Mesenchymal stem cell (in vitro differentiated cells and primary cell): ENCODE measurements around the gene CCZ1. TPM values are rescaled to one million over a fixed set of nuclear protein-coding genes. Genes with fewer than 3 reads are reported as not detected.
"Not testable (repeated sequence)": the region's sequence is repeated elsewhere in the genome, so short reads cannot be mapped to it uniquely, and the experiment has no call there.

Source experiments
- DNase-seq: peaks from one replicate; pipeline ENCODE4 v3.0.0-alpha.2; 2013
- H2AFZ ChIP-seq: one replicate; pipeline ENCODE4 v1.6.1; 2013; ENCODE audit warnings: low read depth, mild to moderate bottlenecking, control low read depth, inconsistent platforms, low read length, moderate library complexity
- H2AK5ac ChIP-seq: 2 replicates; pipeline ENCODE4 v1.6.1; 2013; ENCODE audit warnings: low read length, moderate library complexity, mild to moderate bottlenecking, inconsistent platforms; ENCODE audit not compliant: severe bottlenecking
- H2BK120ac ChIP-seq: one replicate; pipeline ENCODE4 v1.6.1; 2013; ENCODE audit warnings: low read depth, mild to moderate bottlenecking, inconsistent platforms, low read length, moderate library complexity
- H2BK12ac ChIP-seq, 2 experiments: one replicate each; pipeline ENCODE4 v1.6.1; 2013; ENCODE audit warnings: inconsistent platforms in 2 of 2, low read length in 2 of 2, mild to moderate bottlenecking in 2 of 2, moderate library complexity in 2 of 2, control low read depth in 1 of 2
- H2BK15ac ChIP-seq: one replicate; pipeline ENCODE4 v1.6.1; 2013; ENCODE audit warnings: mild to moderate bottlenecking, low read depth, inconsistent platforms; ENCODE audit not compliant: poor library complexity, severe bottlenecking
- H2BK5ac ChIP-seq: 2 replicates; pipeline ENCODE4 v1.6.1; 2013; ENCODE audit warnings: low read depth, mild to moderate bottlenecking, low read length, control low read depth, inconsistent platforms; ENCODE audit not compliant: poor library complexity, severe bottlenecking
- H3K14ac ChIP-seq, 2 experiments: one replicate each; pipeline ENCODE4 v1.6.1; 2013; ENCODE audit warnings: inconsistent platforms in 2 of 2, low read length in 2 of 2, control low read depth in 1 of 2, mild to moderate bottlenecking in 1 of 2, moderate library complexity in 1 of 2
- H3K18ac ChIP-seq, 2 experiments: one replicate each; pipeline ENCODE4 v1.6.1; 2013; ENCODE audit warnings: inconsistent platforms in 2 of 2, low read length in 2 of 2, control low read depth in 1 of 2, low read depth in 1 of 2, mild to moderate bottlenecking in 1 of 2
- H3K23ac ChIP-seq, 2 experiments: one replicate each; pipeline ENCODE4 v1.6.1; 2013; ENCODE audit warnings: inconsistent platforms in 2 of 2, low read length in 2 of 2, mild to moderate bottlenecking in 2 of 2, moderate library complexity in 2 of 2, control low read depth in 1 of 2
- H3K27ac ChIP-seq: 2 replicates; pipeline ENCODE4 v1.5.1; 2013; ENCODE audit warnings: mild to moderate bottlenecking, moderate library complexity, low read length, control low read depth, inconsistent platforms; ENCODE audit not compliant: poor library complexity, severe bottlenecking
- H3K27me3 ChIP-seq, 2 experiments: 2 replicates each; pipeline versions ENCODE4 v1.6.1 to v1.7.0; 2013; ENCODE audit warnings: low read length in 2 of 2, mild to moderate bottlenecking in 2 of 2, moderate library complexity in 2 of 2, control low read depth in 1 of 2, inconsistent platforms in 1 of 2; ENCODE audit not compliant: control insufficient read depth in 1 of 2, insufficient read depth in 1 of 2
- H3K36me3 ChIP-seq, 2 experiments: 2 replicates each; pipeline versions ENCODE4 v1.6.1 to v1.7.0; 2013; ENCODE audit warnings: low read length in 2 of 2, control low read depth in 1 of 2, inconsistent platforms in 1 of 2, low read depth in 1 of 2, mild to moderate bottlenecking in 1 of 2; ENCODE audit not compliant: insufficient read depth in 2 of 2, control insufficient read depth in 1 of 2
- H3K4ac ChIP-seq, 2 experiments: one replicate each; pipeline ENCODE4 v1.6.1; 2013; ENCODE audit warnings: inconsistent platforms in 2 of 2, low read length in 2 of 2, mild to moderate bottlenecking in 2 of 2, moderate library complexity in 2 of 2, control low read depth in 1 of 2, low read depth in 1 of 2
- H3K4me1 ChIP-seq: 2 replicates; pipeline ENCODE4 v1.6.1; 2013; ENCODE audit warnings: low read depth, low read length, control low read depth; ENCODE audit not compliant: control insufficient read depth, insufficient read depth
- H3K4me2 ChIP-seq: 2 replicates; pipeline ENCODE4 v1.6.1; 2013; ENCODE audit warnings: low read length, mild to moderate bottlenecking, inconsistent platforms; ENCODE audit not compliant: poor library complexity, severe bottlenecking
- H3K4me3 ChIP-seq, 2 experiments: 2 replicates each; pipeline versions ENCODE4 v1.5.1 to v1.7.0; 2013; ENCODE audit warnings: low read length in 2 of 2, mild to moderate bottlenecking in 2 of 2, control low read depth in 1 of 2, low read depth in 1 of 2; ENCODE audit not compliant: insufficient read depth in 1 of 2
- H3K79me1 ChIP-seq: replicated peaks from 2 replicates; pipeline ENCODE4 v1.6.1; 2013; ENCODE audit warnings: mild to moderate bottlenecking, control low read depth, low read length, inconsistent platforms; ENCODE audit not compliant: poor library complexity, severe bottlenecking
- H3K9ac ChIP-seq: 2 replicates; pipeline ENCODE4 v1.7.0; 2013; ENCODE audit warnings: mild to moderate bottlenecking, low read length, moderate library complexity
- H3K9me3 ChIP-seq: 2 replicates; pipeline ENCODE4 v1.7.0; 2013; ENCODE audit warnings: mild to moderate bottlenecking, low read length; ENCODE audit not compliant: control insufficient read depth
- H4K8ac ChIP-seq: one replicate; pipeline ENCODE4 v1.6.1; 2013; ENCODE audit warnings: inconsistent platforms, mild to moderate bottlenecking, low read length, moderate library complexity
- H4K91ac ChIP-seq: one replicate; pipeline ENCODE4 v1.6.1; 2013; ENCODE audit warnings: mild to moderate bottlenecking, low read length, inconsistent platforms
- WGBS: methylation state at CpG from one replicate; pipeline ENCODE4 v1.1.7; 2013; ENCODE audit warnings: mixed read lengths; 5-methylcytosine and 5-hydroxymethylcytosine counted together
- small RNA-seq: library from polyadenylated mRNA; stranded (forward); fragments of <200 nt; extraction: miRNeasy Mini kit (QIAGEN cat#:217004); gene quantifications from one replicate; pipeline ENCODE3, GENCODE V24; 2013; ENCODE audit warnings: low read depth

CCZ1 gene

GRCh38 chr7:5963810-5964209, 65.3 kb downstream of the CCZ1 start:
- H2BK120ac ChIP-seq, H2BK12ac ChIP-seq, DNase-seq, H3K4me1 ChIP-seq, H3K23ac ChIP-seq, H3K4me2 ChIP-seq, H3K9ac ChIP-seq, H3K14ac ChIP-seq, H2BK5ac ChIP-seq, H3K18ac ChIP-seq, H3K79me1 ChIP-seq, H3K27ac ChIP-seq, H3K36me3 ChIP-seq, H3K4ac ChIP-seq, H2AFZ ChIP-seq, H4K91ac ChIP-seq, H4K8ac ChIP-seq, H3K9me3 ChIP-seq, H3K4me3 ChIP-seq, H3K27me3 ChIP-seq, H2AK5ac ChIP-seq, H2BK15ac ChIP-seq: not testable (repeated sequence)
- WGBS: no CpG with 5 or more reads among the region's 7 CpGs

- not testable (repeated sequence) for H4K91ac ChIP-seq, H3K23ac ChIP-seq, H3K14ac ChIP-seq, H3K36me3 ChIP-seq, H2AFZ ChIP-seq, H3K4me2 ChIP-seq, H3K18ac ChIP-seq, DNase-seq, H3K4ac ChIP-seq, H2BK15ac ChIP-seq, H2BK12ac ChIP-seq, H3K27ac ChIP-seq, H2BK5ac ChIP-seq, H4K8ac ChIP-seq, H3K9ac ChIP-seq, H3K27me3 ChIP-seq, H3K4me3 ChIP-seq, H3K79me1 ChIP-seq, H2AK5ac ChIP-seq, H3K9me3 ChIP-seq, H3K4me1 ChIP-seq, H2BK120ac ChIP-seq
- no CpG with 5 or more reads among the region's 43 CpGs for WGBS
Measured at GRCh38 chr7:5970347-5970911, 71.9 kb downstream of the CCZ1 start, which contains the start of gene RSPH10B. Gene RSPH10B (minus strand): TSS chr7:5970689. CDS start chr7:5967116, 3,573 bp downstream.

GRCh38 chr7:5973580-5973979, 75.0 kb downstream of the CCZ1 start:
- H3K9ac ChIP-seq, H3K23ac ChIP-seq, H2BK5ac ChIP-seq, H4K8ac ChIP-seq, H2BK120ac ChIP-seq, H2AFZ ChIP-seq, DNase-seq, H3K14ac ChIP-seq, H3K27ac ChIP-seq, H3K4me2 ChIP-seq, H3K79me1 ChIP-seq, H3K27me3 ChIP-seq, H3K4ac ChIP-seq, H2AK5ac ChIP-seq, H3K9me3 ChIP-seq, H3K4me3 ChIP-seq, H3K36me3 ChIP-seq, H3K18ac ChIP-seq, H4K91ac ChIP-seq, H2BK15ac ChIP-seq, H2BK12ac ChIP-seq, H3K4me1 ChIP-seq: not testable (repeated sequence)
- WGBS: no CpG with 5 or more reads among the region's 8 CpGs

Small RNA genes lying within 50 kb of the gene (small RNA-seq; reads per million reads assigned to genes)
- not detected for gene RN7SL556P
